Heart left ventricle (tissue), 16 donors: ENCODE measurements around the gene BCAS1. TPM values are rescaled to one million over a fixed set of nuclear protein-coding genes. Genes with fewer than 3 reads are reported as not detected.

Source experiments
- ATAC-seq, 4 donors: fragments of 200-7000 bp; cut with Tn5 transposase; one replicate each; pipeline ENCODE4 v1.9.1; 2020 to 2022; ENCODE audit warnings: moderate library complexity in 4 of 4, mild to moderate bottlenecking in 3 of 4, moderate number of reproducible peaks in 1 of 4
- DNase-seq, 5 donors: peaks; one replicate each; pipeline ENCODE4 v3.0.0-alpha.2; 2020
- H3K27ac ChIP-seq, 12 donors: fragments of 200-600 bp; sonication (generic) in 4 of 12; one replicate each; pipeline versions ENCODE4 v1.5.0 to v1.8.0; 2016 to 2022; ENCODE audit warnings: mild to moderate bottlenecking in 2 of 12
- H3K27me3 ChIP-seq, 9 donors: fragments of 200-600 bp; sonication (generic) in 2 of 9; one replicate each; pipeline versions ENCODE4 v1.5.1 to v1.8.0; 2016 to 2022; ENCODE audit warnings: mild to moderate bottlenecking in 3 of 9
- H3K36me3 ChIP-seq, 9 donors: fragments of 200-600 bp; sonication (generic) in 2 of 9; one replicate each; pipeline versions ENCODE4 v1.5.0 to v1.8.0; 2018 to 2022; ENCODE audit warnings: mild to moderate bottlenecking in 2 of 9
- H3K4me1 ChIP-seq, 12 donors: fragments of 200-600 bp; sonication (generic) in 4 of 12; one replicate each; pipeline versions ENCODE4 v1.5.0 to v1.8.0; 2016 to 2022; ENCODE audit warnings: mild to moderate bottlenecking in 3 of 12
- H3K4me3 ChIP-seq, 12 donors: fragments of 200-600 bp; sonication (generic) in 4 of 12; one replicate each; pipeline versions ENCODE4 v1.5.0 to v1.8.0; 2017 to 2022; ENCODE audit warnings: mild to moderate bottlenecking in 9 of 12, moderate library complexity in 4 of 12
- H3K9me3 ChIP-seq, 12 donors: fragments of 200-600 bp; sonication (generic) in 4 of 12; one replicate each; pipeline versions ENCODE4 v1.5.0 to v1.8.0; 2016 to 2022; ENCODE audit warnings: mild to moderate bottlenecking in 1 of 12
- POLR2A ChIP-seq, 2 donors: fragments of 450-650 bp; IDR thresholded peaks; one replicate each; pipeline ENCODE4 v1.6.1; 2017; ENCODE audit warnings: antibody characterized with exemption in 2 of 2, mild to moderate bottlenecking in 2 of 2, moderate library complexity in 2 of 2
- WGBS, 4 donors: extraction: QIAGEN DNeasy Blood & Tissue Kit in 2 of 4; methylation state at CpG; one replicate each; pipeline versions ENCODE4 v1.1.5 to v1.1.7; 2013 to 2018; 5-methylcytosine and 5-hydroxymethylcytosine counted together
- intact Hi-C, 10 donors: fragments of 100-400 bp; cut with DNase I; formaldehyde crosslinking; loops; one replicate each; pipeline versions ENCODE4 v1.11.1 to v1.14.2; 2022
- polyA plus RNA-seq, 2 donors: library from polyadenylated mRNA; stranded (reverse); fragments of 200-250 nt; gene quantifications; one replicate each; pipeline ENCODE4 v1.2.3, GENCODE V29; 2013
- total RNA-seq, 9 donors: library from RNA; depleted of rRNA in 2 of 9; stranded (reverse); fragments of >200 nt in 2 of 9; fragmentation: NEBNext Ultra II Directional in 3 of 9; extraction: Animal tissue kit (Norgen Biotek cat#: 25700) in 3 of 9; gene quantifications; one replicate each; pipeline versions ENCODE4 v1.1.0 to v1.2.4, GENCODE V29; 2016 to 2023
- TF ChIP-seq, protein P1 (sequence below), 12 donors: fragments of 200-600 bp; sonication (generic) in 4 of 12; IDR thresholded peaks; one replicate each; pipeline versions ENCODE4 v1.5.0 to v1.8.0; 2018 to 2022; ENCODE audit warnings: antibody characterized with exemption in 12 of 12, mild to moderate bottlenecking in 5 of 12
- donor health status: ischemic (EF 13 %, LVEDD 7.1; RV severe dilation, severe dysfunction).
- donor health status: healthy with polysubstance abuse.
- donor health status: DM: no; HTN: yes; CAD: no.
- donor health status: DM: no; HTN: no; CAD: no.
- donor health status: ischemic (EF 25% LVEDD 6.9; RV normal size, moderate dysfunction).
- donor health status: ischemic (EF 25% LVEDD 5.7; RV mildly dilated, moderate dysfunction).
- donor health status: healthy.
- donor health status: DM: yes; HTN: yes; CAD: no.
- donor health status: ischemic (EF 35%, LVEDD 5.7; RV mildly dilated, moderate dysfunction).
- donor health status: nonischemic (EF 11% LVEDD 7.7; RV severe dilation, severe dysfunction).
- donor health status: DM: yes; HTN: yes; CAD: no.
- donor health status: PGD.
- donor health status: ischemic (EF 29% LVEDD 5.4; RV normal size, mild dysfunction).
- donor health status: nonischemic (EF 23%, LVEDD 6.1; RV moderate dilation, normal function).

BCAS1 gene
- total and polyA plus RNA-seq, 11 donors, result not detected

DNA sequence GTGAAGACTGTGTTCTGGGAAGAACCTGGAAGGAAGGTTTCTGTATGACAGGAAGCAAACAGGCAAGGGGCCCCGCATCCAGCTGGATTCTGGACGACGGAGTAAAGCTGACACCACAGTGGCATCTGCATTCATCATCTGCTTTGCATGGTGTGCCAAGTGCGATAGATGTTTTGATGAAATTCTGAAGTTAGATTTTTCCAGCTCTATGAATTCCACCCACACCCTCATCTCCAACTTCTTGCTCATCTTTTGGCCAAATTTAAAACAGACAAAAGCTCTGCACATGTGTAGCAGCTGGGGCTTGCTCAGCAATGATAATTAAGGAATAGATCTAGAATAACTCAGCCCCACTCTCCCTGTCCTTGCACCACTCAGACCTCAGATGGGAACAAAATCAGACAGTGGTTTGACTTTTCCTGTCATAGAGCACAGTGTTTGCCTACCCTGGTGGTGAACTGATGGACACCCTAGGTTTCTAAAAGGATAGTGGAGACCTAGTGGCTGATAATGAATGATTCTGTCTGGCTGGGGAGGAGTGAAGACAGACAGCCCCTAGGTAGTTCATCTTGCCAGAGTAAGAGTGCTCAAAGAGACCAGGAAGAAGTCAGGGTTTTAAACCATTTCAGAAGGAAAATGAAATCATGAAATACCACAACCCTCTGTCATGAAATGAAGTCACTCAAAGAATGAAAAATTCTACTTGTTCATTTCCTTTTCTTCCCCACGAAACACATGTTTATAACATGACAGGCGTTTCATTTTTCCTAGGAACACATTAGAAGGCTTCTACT is 85.8 kb downstream of the BCAS1 start:
- H3K27me3 ChIP-seq, result peaks cover 0 to 16% (median 0%) of the 10 kb centered on the region in 9 donors
- no peak overlapping the region for H3K27ac ChIP-seq
- H3K36me3 ChIP-seq, result no peaks in the 10 kb centered on the region
- intact Hi-C loops, result no loop called here
- no peak overlapping the region for H3K4me3 ChIP-seq
- H3K9me3 ChIP-seq, result no peaks in the 10 kb centered on the region
- DNase-seq (peak in 1 of 5 donors; percentile 29), ATAC-seq (no peak)
- TF ChIP-seq POLR2A (IDR thresholded peaks at IDR 0.05), result no peak
- TF ChIP-seq, protein P1, sequence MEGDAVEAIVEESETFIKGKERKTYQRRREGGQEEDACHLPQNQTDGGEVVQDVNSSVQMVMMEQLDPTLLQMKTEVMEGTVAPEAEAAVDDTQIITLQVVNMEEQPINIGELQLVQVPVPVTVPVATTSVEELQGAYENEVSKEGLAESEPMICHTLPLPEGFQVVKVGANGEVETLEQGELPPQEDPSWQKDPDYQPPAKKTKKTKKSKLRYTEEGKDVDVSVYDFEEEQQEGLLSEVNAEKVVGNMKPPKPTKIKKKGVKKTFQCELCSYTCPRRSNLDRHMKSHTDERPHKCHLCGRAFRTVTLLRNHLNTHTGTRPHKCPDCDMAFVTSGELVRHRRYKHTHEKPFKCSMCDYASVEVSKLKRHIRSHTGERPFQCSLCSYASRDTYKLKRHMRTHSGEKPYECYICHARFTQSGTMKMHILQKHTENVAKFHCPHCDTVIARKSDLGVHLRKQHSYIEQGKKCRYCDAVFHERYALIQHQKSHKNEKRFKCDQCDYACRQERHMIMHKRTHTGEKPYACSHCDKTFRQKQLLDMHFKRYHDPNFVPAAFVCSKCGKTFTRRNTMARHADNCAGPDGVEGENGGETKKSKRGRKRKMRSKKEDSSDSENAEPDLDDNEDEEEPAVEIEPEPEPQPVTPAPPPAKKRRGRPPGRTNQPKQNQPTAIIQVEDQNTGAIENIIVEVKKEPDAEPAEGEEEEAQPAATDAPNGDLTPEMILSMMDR (IDR thresholded peaks at IDR 0.05), result no peak
- 56 to 63% (median 59%) methylated on average over 6 of the region's 6 CpGs for WGBS, 4 donors
- no peaks in the 10 kb centered on the region for H3K4me1 ChIP-seq

DNA sequence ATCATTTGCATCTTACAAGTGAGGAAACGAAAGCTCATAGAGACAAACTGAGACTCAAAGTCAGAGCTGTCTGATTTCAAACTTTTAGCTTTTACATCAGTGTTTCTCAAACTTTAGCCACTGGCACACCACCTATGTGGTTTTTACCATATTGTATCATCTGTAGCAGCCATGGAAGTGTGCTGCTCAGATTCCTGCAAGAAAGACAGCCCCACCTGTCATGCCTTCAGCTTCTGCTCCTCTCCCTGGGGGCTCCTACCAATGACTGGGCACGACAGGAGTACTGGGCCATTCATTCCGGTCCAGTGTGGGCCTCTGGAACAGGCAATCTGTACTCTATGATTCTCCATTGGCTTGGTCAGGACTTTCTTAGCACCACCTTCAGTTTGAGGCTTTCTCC is 87.0 kb downstream of the BCAS1 start:
- Histone ChIP-seq H3K36me3 (no peaks in the 10 kb centered on the region), H3K4me1 (no peaks in the 10 kb centered on the region), H3K27ac (no peak overlapping the region), H3K27me3 (peaks cover 0 to 16% (median 0%) of the 10 kb centered on the region in 9 donors), H3K4me3 (no peak overlapping the region), H3K9me3 (no peaks in the 10 kb centered on the region)
- no peak for TF ChIP-seq POLR2A (IDR thresholded peaks at IDR 0.05)
- TF ChIP-seq, protein P1 (IDR thresholded peaks at IDR 0.05), result no peak
- intact Hi-C loops, result no loop called here
- no peak for DNase-seq
- WGBS, 4 donors, result 73 to 90% (median 80%) methylated on average over 3 of the region's 3 CpGs
- ATAC-seq, result no peak

DNA sequence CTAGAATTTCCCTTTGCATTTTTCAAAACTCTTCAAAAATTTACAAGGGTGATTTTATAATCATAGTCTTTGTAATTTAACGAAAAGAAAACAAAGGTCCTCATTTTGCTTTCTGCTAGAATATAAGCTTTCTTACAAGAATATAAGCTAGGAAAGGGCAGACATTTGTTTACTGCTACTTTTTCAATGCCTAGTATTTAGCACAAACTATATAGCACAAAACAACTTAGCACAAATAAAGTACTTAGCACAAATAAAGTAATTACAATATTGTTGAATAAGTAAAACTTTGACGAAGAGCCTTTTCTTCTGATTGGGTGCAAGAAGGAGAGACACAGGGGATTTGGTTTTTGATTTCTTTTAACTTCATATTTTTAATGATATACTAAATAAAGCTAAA is 87.8 kb downstream of the BCAS1 start:
- intact Hi-C loops, result no loop called here
- ATAC-seq, result no peak
- TF ChIP-seq, protein P1 (IDR thresholded peaks at IDR 0.05), result no peak
- no peak for TF ChIP-seq POLR2A (IDR thresholded peaks at IDR 0.05)
- Histone ChIP-seq H3K4me1 (no peaks in the 10 kb centered on the region), H3K36me3 (no peaks in the 10 kb centered on the region), H3K4me3 (no peak overlapping the region), H3K27me3 (peaks cover 0 to 10% (median 0%) of the 10 kb centered on the region in 9 donors), H3K9me3 (no peaks in the 10 kb centered on the region), H3K27ac (no peak overlapping the region)
- no peak for DNase-seq
- 48 to 78% (median 62%) methylated on average over 2 of the region's 2 CpGs for WGBS, 4 donors

DNA sequence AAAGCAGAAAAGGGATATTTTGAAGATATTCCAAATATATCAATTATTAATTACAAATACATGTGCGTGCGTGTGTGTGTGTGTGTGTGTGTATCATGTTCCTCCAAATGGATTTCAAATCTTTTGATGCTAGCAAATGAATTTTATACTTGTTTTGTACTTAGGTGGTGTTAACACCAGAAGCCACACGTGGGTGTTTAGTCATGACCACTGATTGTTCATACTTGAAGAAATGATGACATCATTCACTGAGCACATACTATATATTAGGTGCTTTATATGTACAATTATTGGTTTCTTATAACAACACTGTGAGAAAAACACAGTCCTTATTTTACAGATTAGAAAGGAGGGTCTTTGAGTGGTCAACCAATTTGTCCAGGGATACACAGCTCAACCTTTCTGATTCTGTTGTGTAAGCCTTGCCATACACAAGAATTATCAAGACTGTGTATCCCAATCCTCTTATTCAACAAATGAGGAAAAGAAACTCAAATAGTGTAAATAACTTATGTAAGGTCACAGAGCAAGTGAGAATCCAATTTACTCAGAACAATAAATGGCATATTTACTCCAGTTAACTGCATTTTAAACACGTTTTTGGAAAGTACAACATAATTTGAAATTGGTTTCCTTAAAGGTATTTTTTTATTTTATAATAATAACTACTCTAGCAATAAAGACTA is 88.5 kb downstream of the BCAS1 start:
- no peak overlapping the region for H3K27ac ChIP-seq
- DNase-seq (no peak), ATAC-seq (no peak)
- H3K27me3 ChIP-seq, result peaks cover 0 to 5% (median 0%) of the 10 kb centered on the region in 9 donors
- no peaks in the 10 kb centered on the region for H3K4me1 ChIP-seq
- 69 to 76% (median 71%) methylated on average over 4 of the region's 4 CpGs for WGBS, 4 donors
- no peaks in the 10 kb centered on the region for H3K9me3 ChIP-seq
- no peak overlapping the region for H3K4me3 ChIP-seq
- TF ChIP-seq, protein P1 (IDR thresholded peaks at IDR 0.05), result no peak
- no peak for TF ChIP-seq POLR2A (IDR thresholded peaks at IDR 0.05)
- no peaks in the 10 kb centered on the region for H3K36me3 ChIP-seq
- intact Hi-C loops, result no loop called here
